ENCODE results near the gene ZFYVE21.

ZFYVE21 gene

GRCh38 chr14:103699901-103700752 lies 15.5 kb upstream of the ZFYVE21 start:
- TF ChIP-seq CTCF (conservative IDR thresholded peaks at IDR 0.05; ENCODE audit: low read length): no peak
- no peak for DNase-seq (ENCODE audit: low read depth)
- H3K4me3 ChIP-seq (ENCODE audit: low read length): no peak overlapping the region

GRCh38 chr14:103700753-103701490 lies 14.7 kb upstream of the ZFYVE21 start:
- TF ChIP-seq CTCF (conservative IDR thresholded peaks at IDR 0.05; ENCODE audit: low read length): no peak
- no peak overlapping the region for H3K4me3 ChIP-seq (ENCODE audit: low read length)
- DNase-seq (ENCODE audit: low read depth): no peak

- H3K4me3 ChIP-seq (ENCODE audit: low read length): no peak overlapping the region
- DNase-seq (ENCODE audit: low read depth): no peak
- TF ChIP-seq CTCF (conservative IDR thresholded peaks at IDR 0.05; ENCODE audit: low read length): no peak
Measured at GRCh38 chr14:103702095-103702494, 13.5 kb upstream of the ZFYVE21 start.

- H3K4me3 ChIP-seq (ENCODE audit: low read length): no peak overlapping the region
- no peak for TF ChIP-seq CTCF (conservative IDR thresholded peaks at IDR 0.05; ENCODE audit: low read length)
- DNase-seq (ENCODE audit: low read depth): no peak
Measured at GRCh38 chr14:103702497-103703432, 12.8 kb upstream of the ZFYVE21 start.

- H3K4me3 ChIP-seq (ENCODE audit: low read length): no peak overlapping the region
- no peak for TF ChIP-seq CTCF (conservative IDR thresholded peaks at IDR 0.05; ENCODE audit: low read length)
Measured at GRCh38 chr14:103703433-103704385, 11.9 kb upstream of the ZFYVE21 start.

GRCh38 chr14:103704708-103705107 lies 10.9 kb upstream of the ZFYVE21 start:
- TF ChIP-seq CTCF (conservative IDR thresholded peaks at IDR 0.05; ENCODE audit: low read length): no peak
- no peak for DNase-seq (ENCODE audit: low read depth)
- H3K4me3 ChIP-seq (ENCODE audit: low read length): no peak overlapping the region

More at GRCh38 chr14:103703433-103704385, 11.9 kb upstream of the ZFYVE21 start:
- no peak for DNase-seq (ENCODE audit: low read depth)
